DOHH2 (cell line): ENCODE results near the gene CEL.
"Not testable (repeated sequence)": the region's sequence is repeated elsewhere in the genome, so short reads cannot be mapped to it uniquely, and the experiment has no call there.

Source experiments
- CTCF ChIP-seq: fragments of 200-600 bp; sonication (generic); IDR thresholded peaks from one replicate; pipeline ENCODE4 v1.5.1; 2014; ENCODE audit warnings: antibody characterized with exemption, mild to moderate bottlenecking, low read depth, low read length; ENCODE audit not compliant: poor library complexity, severe bottlenecking
- EZH2phosphoT487 ChIP-seq: fragments of 200-600 bp; sonication (generic); IDR thresholded peaks from 2 replicates; pipeline ENCODE4 v1.6.1; 2017; ENCODE audit warnings: borderline replicate concordance, mild to moderate bottlenecking, antibody characterized with exemption, low read length, moderate library complexity, mixed read lengths

- TF ChIP-seq CTCF, EZH2phosphoT487: not testable (repeated sequence)
Measured at GRCh38 chr9:133083688-133084087, 21.9 kb downstream of the CEL start.
